ENCODE measurements around the gene MEI1.

Gene MEI1

GRCh38 chr22:41746567-41747400 lies 47.5 kb downstream of the MEI1 start:
- peak; percentile 72 for DNase-seq

GRCh38 chr22:41752011-41752970 lies 53.0 kb downstream of the MEI1 start:
- DNase-seq, result no peak

GRCh38 chr22:41753984-41754383 lies 54.7 kb downstream of the MEI1 start:
- no peak for DNase-seq

GRCh38 chr22:41757502-41757901 lies 58.2 kb downstream of the MEI1 start:
- no peak for DNase-seq

- DNase-seq, result no peak
These were observed 58.9 kb downstream of the MEI1 start for GRCh38 chr22:41758231-41758630.

- DNase-seq, result peak; percentile 55
These were observed 63.9 kb downstream of the MEI1 start for GRCh38 chr22:41762980-41763779.

- no peak for DNase-seq
These were observed 67.2 kb downstream of the MEI1 start for GRCh38 chr22:41766476-41766875.

- no peak for DNase-seq
These were observed 69.1 kb downstream of the MEI1 start for GRCh38 chr22:41768430-41768829.

- DNase-seq, result no peak
These were observed 71.6 kb downstream of the MEI1 start for GRCh38 chr22:41770715-41771468.

GRCh38 chr22:41772198-41772597 lies 72.9 kb downstream of the MEI1 start:
- DNase-seq, result no peak

- no peak for DNase-seq
These were observed 73.3 kb downstream of the MEI1 start for GRCh38 chr22:41772645-41773044.

- no peak for DNase-seq
These were observed 76.0 kb downstream of the MEI1 start for GRCh38 chr22:41775338-41775737.

- no peak for DNase-seq
These were observed 76.7 kb downstream of the MEI1 start for GRCh38 chr22:41775976-41776375.

- no peak for DNase-seq
These were observed 77.1 kb downstream of the MEI1 start for GRCh38 chr22:41776381-41776780.

GRCh38 chr22:41777749-41778425 lies 78.6 kb downstream of the MEI1 start:
- DNase-seq, result no peak

GRCh38 chr22:41779929-41780505 lies 80.7 kb downstream of the MEI1 start:
- no peak for DNase-seq

- DNase-seq, result no peak
These were observed 81.6 kb downstream of the MEI1 start for GRCh38 chr22:41780746-41781505.

- no peak for DNase-seq
These were observed 82.2 kb downstream of the MEI1 start for GRCh38 chr22:41781507-41781906.

- DNase-seq, result no peak
These were observed 83.0 kb downstream of the MEI1 start for GRCh38 chr22:41782316-41782715.

- DNase-seq, result no peak
These were observed 83.4 kb downstream of the MEI1 start for GRCh38 chr22:41782751-41783150.
